ENCODE results near the gene TBCC.
A peak's percentile ranks its signal among the peaks of the same experiment; 100 is the strongest.
"Not testable (repeated sequence)": the region's sequence is repeated elsewhere in the genome, so short reads cannot be mapped to it uniquely, and the experiment has no call there.

TBCC gene

DNA sequence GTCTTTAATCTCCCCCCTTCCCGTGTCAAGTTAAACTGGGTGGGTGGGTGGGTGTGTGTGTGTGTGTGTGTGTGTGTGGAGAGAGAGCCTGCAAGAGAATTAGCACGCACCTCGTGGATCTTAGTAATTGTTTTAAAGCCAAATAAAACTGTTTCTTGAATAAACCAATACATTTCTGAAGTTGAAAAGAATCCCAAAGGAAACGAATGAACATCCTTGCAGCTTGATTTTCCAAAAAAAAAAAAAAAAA is 35.6 kb upstream of the TBCC start:
- TF ChIP-seq CTCF (IDR thresholded peaks at IDR 0.05; ENCODE audit: low read depth, low read length): no peak

DNA sequence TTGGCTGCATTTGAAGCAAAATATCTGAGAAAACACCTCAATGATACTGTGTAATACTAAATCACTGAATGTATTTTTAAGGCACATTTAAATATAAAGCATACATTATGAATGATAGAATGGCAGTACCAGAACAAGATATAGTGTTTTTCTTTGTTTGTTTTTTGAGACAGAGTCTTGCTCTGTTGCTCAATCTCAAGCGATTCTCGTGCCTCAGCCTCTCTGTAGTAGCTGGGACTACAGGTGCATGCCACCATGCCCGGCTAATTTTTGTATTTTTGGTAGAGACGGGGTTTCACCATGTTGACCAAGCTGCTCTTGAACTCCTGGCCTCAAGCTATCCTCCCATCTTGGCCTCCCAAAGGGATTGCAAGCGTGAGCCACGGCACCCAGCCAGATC is 33.6 kb upstream of the TBCC start:
- no peak overlapping the region for H3K4me3 ChIP-seq (ENCODE audit: low read depth, low read length)
- TF ChIP-seq CTCF (IDR thresholded peaks at IDR 0.05; ENCODE audit: low read depth, low read length): no peak

More for the DNA sequence above, 35.6 kb upstream of the TBCC start:
- H3K4me3 ChIP-seq (ENCODE audit: low read depth, low read length): peak overlapping the region; percentile 80

DNA sequence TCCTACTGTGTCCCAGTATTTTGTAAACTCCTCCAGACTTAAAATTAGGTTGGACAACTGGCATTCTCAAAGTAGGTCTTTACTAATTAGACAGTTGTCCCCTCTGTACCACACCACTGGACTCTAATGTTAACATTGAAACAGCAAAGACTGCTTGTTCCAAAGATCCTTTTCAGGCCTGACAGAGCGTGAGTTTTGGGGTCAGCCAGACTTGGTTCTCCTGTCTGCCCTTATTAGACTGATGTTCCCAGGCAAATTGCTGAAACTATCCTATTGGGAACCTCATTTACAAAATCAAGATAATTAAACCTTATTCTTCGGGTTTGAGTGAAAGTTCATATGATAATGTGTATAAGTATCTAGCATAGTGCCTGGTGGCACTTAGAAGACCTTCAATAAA is 32.2 kb upstream of the TBCC start:
- TF ChIP-seq CTCF (IDR thresholded peaks at IDR 0.05; ENCODE audit: low read depth, low read length): no peak
- no peak overlapping the region for H3K4me3 ChIP-seq (ENCODE audit: low read depth, low read length)

DNA sequence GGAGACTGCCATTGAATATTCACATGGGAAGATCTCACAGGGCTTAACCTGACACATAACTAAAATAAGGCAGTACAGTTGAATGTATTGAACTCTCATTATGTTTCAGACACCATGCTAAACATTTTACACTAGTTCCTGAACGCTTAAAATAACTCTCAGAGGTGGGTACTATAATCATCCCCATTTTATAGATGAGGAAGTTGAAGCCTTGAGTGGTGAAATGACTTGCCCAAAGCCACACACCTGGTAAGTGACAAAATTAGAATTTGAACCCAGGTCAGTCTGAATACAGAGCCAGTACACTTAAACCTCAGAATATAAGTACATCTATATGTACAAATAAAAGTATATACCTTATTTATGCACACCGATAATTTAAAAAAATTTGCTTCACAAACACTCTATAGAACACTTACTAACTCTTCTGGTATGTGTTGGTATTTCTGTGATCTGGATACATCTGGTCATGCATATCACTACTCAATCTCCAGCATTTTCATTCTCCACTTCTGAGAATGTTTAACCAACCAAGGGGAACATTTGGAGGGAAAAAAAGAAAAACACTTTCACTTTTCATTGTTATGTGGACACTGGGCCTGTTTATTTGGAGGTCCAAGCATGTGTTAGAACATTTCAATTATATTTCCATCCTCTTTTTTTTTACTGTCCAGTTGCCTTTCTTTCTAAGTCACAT is 31.4 kb upstream of the TBCC start:
- no peak overlapping the region for H3K4me3 ChIP-seq (ENCODE audit: low read depth, low read length)
- no peak for TF ChIP-seq CTCF (IDR thresholded peaks at IDR 0.05; ENCODE audit: low read depth, low read length)

DNA sequence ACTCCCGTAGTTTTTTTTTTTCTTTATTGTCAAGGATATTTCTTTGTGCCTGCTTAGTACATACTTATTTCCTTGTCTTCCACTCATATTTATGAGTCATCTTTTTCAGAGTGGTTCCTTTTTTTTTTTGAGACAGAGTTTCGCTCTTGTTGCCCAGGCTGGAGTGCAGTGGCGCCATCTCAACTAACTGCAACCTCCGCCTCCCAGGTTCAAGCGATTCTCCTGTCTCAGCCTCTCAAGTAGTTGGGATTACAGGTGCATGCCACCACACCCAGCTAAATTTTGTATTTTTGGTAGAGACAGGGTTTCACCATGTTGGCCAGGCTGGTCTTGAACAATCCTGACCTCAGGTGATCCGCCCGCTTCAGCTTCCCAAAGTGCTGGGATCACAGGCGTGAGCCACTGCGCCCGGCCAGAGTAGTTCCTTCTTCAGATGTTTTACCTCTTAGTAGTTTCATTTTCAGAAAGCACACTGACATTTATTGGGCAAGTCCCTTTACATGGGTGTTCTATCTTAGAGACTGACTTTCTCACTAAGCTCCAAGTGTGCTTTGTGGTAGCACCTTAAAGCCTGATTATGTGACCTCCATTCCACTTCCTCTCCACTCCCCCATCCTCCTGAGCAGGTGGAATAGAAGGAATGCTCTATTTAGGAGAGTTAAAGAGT is 29.1 kb upstream of the TBCC start:
- not testable (repeated sequence) for H3K4me3 ChIP-seq (ENCODE audit: low read depth, low read length)

DNA sequence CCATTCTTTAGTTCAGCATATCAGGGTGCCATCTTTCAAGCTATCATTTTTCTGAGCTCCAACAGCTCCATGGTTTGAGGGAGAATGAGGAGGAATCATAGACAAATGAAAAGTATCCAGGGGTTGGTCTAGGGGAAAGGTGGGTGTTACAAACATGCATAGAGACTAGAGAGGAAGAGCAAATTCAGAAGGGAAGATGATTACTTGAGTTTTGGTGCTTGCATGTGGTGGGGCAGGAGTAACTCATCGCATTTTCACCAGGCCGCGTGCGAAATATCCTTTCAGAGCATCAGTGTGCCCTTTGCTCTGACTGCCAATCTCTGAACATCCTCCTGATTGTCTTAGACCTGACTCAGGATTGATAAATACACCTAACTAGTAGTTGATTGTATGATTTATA is 28.3 kb upstream of the TBCC start:
- TF ChIP-seq CTCF (IDR thresholded peaks at IDR 0.05; ENCODE audit: low read depth, low read length): no peak
- no peak overlapping the region for H3K4me3 ChIP-seq (ENCODE audit: low read depth, low read length)

DNA sequence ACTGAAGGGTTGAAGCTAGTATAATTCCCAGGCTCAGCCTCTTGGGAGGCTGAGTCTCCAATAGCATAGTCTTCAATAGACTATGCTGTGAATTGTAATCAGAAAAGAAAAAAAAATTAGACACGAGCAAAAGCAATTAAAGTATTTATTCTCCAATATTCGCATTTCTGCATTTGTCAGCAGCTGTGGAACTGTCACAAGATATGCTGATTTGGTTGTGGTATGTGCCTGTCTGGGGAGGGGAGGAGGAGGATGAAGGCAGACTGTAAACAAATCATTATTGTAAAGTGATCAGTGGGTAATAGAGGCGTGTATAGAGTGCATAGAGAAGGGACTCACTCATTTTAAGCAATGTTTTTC is 25.8 kb upstream of the TBCC start:
- no peak overlapping the region for H3K4me3 ChIP-seq (ENCODE audit: low read depth, low read length)
- no peak for TF ChIP-seq CTCF (IDR thresholded peaks at IDR 0.05; ENCODE audit: low read depth, low read length)

DNA sequence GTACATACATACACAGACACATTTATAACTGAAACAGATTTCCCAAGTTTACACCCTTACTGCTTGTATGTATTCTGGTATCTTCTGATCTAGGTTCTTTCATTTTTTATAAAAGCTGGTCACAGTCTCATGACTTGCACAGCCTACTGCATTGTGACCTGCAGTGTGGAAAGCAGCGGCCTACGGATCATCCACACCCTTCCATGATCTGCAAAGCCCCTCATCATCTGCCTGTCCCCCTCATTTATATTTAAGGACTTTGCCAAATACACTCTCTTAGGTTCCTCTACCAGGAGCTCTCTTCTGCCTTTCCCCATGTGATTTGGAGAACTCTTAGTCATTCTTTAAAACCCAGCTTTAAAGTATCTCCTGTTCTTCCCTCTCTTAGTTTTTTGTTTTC is 23.9 kb upstream of the TBCC start:
- no peak overlapping the region for H3K4me3 ChIP-seq (ENCODE audit: low read depth, low read length)
- no peak for TF ChIP-seq CTCF (IDR thresholded peaks at IDR 0.05; ENCODE audit: low read depth, low read length)
